Esophagus muscularis mucosa (tissue), 4 donors: Measurements from ENCODE around the gene RAI14.

Experiments
- CTCF ChIP-seq, 3 experiments: fragments of 200-600 bp in 2 of 3; fragments of 450-650 bp in 1 of 3; sonication (generic) in 2 of 3; IDR thresholded peaks; one replicate each; pipeline ENCODE4 v1.5.1; 2017 to 2019; ENCODE audit warnings: antibody characterized with exemption in 3 of 3, mild to moderate bottlenecking in 2 of 3, moderate library complexity in 1 of 3
- EP300 ChIP-seq: sonication (generic); formaldehyde crosslinking; IDR thresholded peaks from one replicate; pipeline ENCODE4 v1.6.1; 2017; ENCODE audit warnings: antibody characterized with exemption
- POLR2A ChIP-seq: fragments of 450-650 bp; IDR thresholded peaks from one replicate; pipeline ENCODE4 v1.6.1; 2017; ENCODE audit warnings: antibody characterized with exemption, moderate library complexity, mild to moderate bottlenecking, low read depth
- POLR2AphosphoS5 ChIP-seq, 2 donors: sonication (generic); formaldehyde crosslinking; IDR thresholded peaks; one replicate each; pipeline ENCODE4 v1.6.1; 2017; ENCODE audit warnings: antibody characterized with exemption in 2 of 2

DNA sequence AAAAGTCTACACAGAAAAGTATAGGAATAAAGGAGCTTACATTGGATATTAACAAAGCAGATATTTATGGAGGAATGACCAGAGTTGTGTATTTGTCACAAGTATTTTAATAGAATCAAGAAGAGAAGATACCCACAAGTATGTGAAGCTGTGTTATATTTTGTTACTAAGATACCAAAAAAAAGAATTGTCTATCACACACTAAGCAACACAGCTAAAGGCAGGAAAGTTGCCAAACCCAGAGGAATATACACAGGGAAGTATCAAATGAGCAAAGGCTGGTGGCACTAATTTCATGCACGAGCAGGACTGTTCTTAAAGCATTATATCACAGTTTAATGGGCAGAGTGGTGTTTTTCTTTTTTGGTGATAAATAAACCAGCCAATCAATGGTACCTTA is 30.9 kb upstream of the RAI14 start:
- TF ChIP-seq POLR2AphosphoS5 (IDR thresholded peaks at IDR 0.05) (no peak), POLR2A (no peak), CTCF (IDR thresholded peaks at IDR 0.05) (no peak), EP300 (no peak)
